ENCODE results near the gene TMC1. TPM values are rescaled to one million over a fixed set of nuclear protein-coding genes. Genes with fewer than 3 reads are reported as not detected.

Gene TMC1
- polyA plus RNA-seq, 3 donors: 0.16 to 0.55 (median 0.40) TPM

DNA sequence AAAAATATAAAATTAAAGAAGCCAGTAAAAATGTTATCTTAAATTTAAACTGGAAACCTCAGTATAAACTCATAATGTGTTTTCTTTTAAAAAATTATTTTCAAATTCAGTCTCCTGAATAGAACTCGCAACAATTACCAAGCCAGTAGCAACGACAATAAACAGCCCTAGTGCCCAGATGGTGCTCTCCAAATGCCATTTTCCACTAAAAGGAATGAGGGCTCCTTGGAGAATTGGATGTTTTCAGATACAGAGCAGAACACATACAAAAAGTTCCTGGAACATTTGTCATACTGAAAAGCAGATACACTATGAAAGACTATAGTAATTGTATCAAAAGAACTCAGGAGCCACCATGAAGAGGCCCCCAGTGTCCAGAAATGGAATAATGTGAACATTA, 97.4 kb downstream of the TMC1 start:
- H3K27me3 Mint-ChIP-seq (ENCODE audit: low read depth in 3 of 3): peaks cover 0 to 3% (median 2%) of the 10 kb centered on the region in 3 donors
- no peaks in the 10 kb centered on the region for H3K36me3 Mint-ChIP-seq
- no CpG with 5 or more reads among the region's 2 CpGs for WGBS (ENCODE audit: insufficient coverage)
- Histone ChIP-seq H3K27me3 (ENCODE audit: control insufficient read depth in 2 of 2, insufficient read depth in 2 of 2, low read length in 2 of 2) (no peaks in the 10 kb centered on the region), H3K36me3 (replicated peaks in 1 of 2; ENCODE audit: control insufficient read depth in 1 of 2, insufficient read depth in 2 of 2, low read length in 2 of 2) (no peaks in the 10 kb centered on the region), H3K4me1 (ENCODE audit: control insufficient read depth in 1 of 2, insufficient read depth in 2 of 2, low read length in 2 of 2) (no peaks in the 10 kb centered on the region), H3K4me2 (replicated peaks; ENCODE audit: extremely low read depth, low read length, poor library complexity, severe bottlenecking) (no peak overlapping the region), H3K9me3 (replicated peaks in 1 of 2; ENCODE audit: control insufficient read depth in 1 of 2, insufficient read depth in 1 of 2, low read length in 2 of 2) (no peaks in the 10 kb centered on the region), H4K20me1 (ENCODE audit: insufficient read depth, low read length) (no peaks in the 10 kb centered on the region), H2AFZ (ENCODE audit: insufficient read depth, low read depth, low read length, poor library complexity, severe bottlenecking) (no peak overlapping the region), H3K79me2 (ENCODE audit: insufficient read depth, low read length) (no peaks in the 10 kb centered on the region), H3K9ac (ENCODE audit: insufficient read depth, low read length, poor library complexity, severe bottlenecking) (no peak overlapping the region), H3K27ac (ENCODE audit: low read depth in 1 of 2, low read length in 2 of 2) (no peak overlapping the region), H3K4me3 (replicated peaks in 1 of 3; ENCODE audit: low read depth in 2 of 3, low read length in 3 of 3) (no peak overlapping the region)
- no peaks in the 10 kb centered on the region for H3K4me1 Mint-ChIP-seq
- H3K4me3 Mint-ChIP-seq: no peak overlapping the region
- TF ChIP-seq, protein P1, sequence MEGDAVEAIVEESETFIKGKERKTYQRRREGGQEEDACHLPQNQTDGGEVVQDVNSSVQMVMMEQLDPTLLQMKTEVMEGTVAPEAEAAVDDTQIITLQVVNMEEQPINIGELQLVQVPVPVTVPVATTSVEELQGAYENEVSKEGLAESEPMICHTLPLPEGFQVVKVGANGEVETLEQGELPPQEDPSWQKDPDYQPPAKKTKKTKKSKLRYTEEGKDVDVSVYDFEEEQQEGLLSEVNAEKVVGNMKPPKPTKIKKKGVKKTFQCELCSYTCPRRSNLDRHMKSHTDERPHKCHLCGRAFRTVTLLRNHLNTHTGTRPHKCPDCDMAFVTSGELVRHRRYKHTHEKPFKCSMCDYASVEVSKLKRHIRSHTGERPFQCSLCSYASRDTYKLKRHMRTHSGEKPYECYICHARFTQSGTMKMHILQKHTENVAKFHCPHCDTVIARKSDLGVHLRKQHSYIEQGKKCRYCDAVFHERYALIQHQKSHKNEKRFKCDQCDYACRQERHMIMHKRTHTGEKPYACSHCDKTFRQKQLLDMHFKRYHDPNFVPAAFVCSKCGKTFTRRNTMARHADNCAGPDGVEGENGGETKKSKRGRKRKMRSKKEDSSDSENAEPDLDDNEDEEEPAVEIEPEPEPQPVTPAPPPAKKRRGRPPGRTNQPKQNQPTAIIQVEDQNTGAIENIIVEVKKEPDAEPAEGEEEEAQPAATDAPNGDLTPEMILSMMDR (IDR thresholded peaks at IDR 0.05): no peak
- H3K27ac Mint-ChIP-seq: no peak overlapping the region
- no peaks in the 10 kb centered on the region for H3K9me3 Mint-ChIP-seq
- intact Hi-C loops (cut with micrococcal nuclease): no loop called here
- DNase-seq: no peak

DNA sequence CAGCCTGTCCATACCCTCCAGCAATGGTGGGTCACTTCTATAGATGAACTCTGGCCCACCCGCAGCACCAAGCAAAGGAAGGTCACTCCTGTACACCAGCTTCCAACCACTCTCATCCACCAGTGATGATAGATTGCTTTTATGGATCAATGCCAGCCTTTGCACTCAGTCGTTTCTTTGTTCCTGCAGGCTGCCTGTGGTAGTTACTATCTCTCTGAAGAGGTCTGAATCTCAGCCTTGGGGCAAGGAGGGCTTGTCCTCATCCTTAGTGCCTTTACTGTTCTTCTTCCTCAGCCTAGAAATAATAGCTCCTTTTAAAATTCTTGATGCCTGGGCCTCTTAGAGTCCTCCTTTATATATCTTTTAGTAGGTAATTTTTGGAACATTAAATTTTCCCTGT, 100.8 kb downstream of the TMC1 start:
- WGBS (ENCODE audit: insufficient coverage): no CpG with 5 or more reads among the region's 2 CpGs
- TF ChIP-seq, protein P1 (IDR thresholded peaks at IDR 0.05): no peak
- H3K27ac Mint-ChIP-seq: no peak overlapping the region
- H3K36me3 Mint-ChIP-seq: no peaks in the 10 kb centered on the region
- peaks cover 0 to 3% (median 0%) of the 10 kb centered on the region in 7 donors for H3K9me3 Mint-ChIP-seq
- Histone ChIP-seq H3K36me3 (replicated peaks in 1 of 2; ENCODE audit: control insufficient read depth in 1 of 2, insufficient read depth in 2 of 2, low read length in 2 of 2) (no peaks in the 10 kb centered on the region), H3K4me1 (ENCODE audit: control insufficient read depth in 1 of 2, insufficient read depth in 2 of 2, low read length in 2 of 2) (no peaks in the 10 kb centered on the region), H3K4me3 (replicated peaks in 1 of 3; ENCODE audit: low read depth in 2 of 3, low read length in 3 of 3) (no peak overlapping the region), H3K9me3 (replicated peaks in 1 of 2; ENCODE audit: control insufficient read depth in 1 of 2, insufficient read depth in 1 of 2, low read length in 2 of 2) (no peaks in the 10 kb centered on the region), H4K20me1 (ENCODE audit: insufficient read depth, low read length) (no peaks in the 10 kb centered on the region), H3K27ac (ENCODE audit: low read depth in 1 of 2, low read length in 2 of 2) (no peak overlapping the region), H3K4me2 (replicated peaks; ENCODE audit: extremely low read depth, low read length, poor library complexity, severe bottlenecking) (no peak overlapping the region), H3K9ac (ENCODE audit: insufficient read depth, low read length, poor library complexity, severe bottlenecking) (no peak overlapping the region), H2AFZ (ENCODE audit: insufficient read depth, low read depth, low read length, poor library complexity, severe bottlenecking) (no peak overlapping the region), H3K27me3 (ENCODE audit: control insufficient read depth in 2 of 2, insufficient read depth in 2 of 2, low read length in 2 of 2) (no peaks in the 10 kb centered on the region), H3K79me2 (ENCODE audit: insufficient read depth, low read length) (no peaks in the 10 kb centered on the region)
- intact Hi-C loops (cut with micrococcal nuclease): no loop called here
- H3K4me1 Mint-ChIP-seq: no peaks in the 10 kb centered on the region
- DNase-seq: no peak
- peaks cover 0 to 8% (median 0%) of the 10 kb centered on the region in 3 donors for H3K27me3 Mint-ChIP-seq (ENCODE audit: low read depth in 3 of 3)
- H3K4me3 Mint-ChIP-seq: no peak overlapping the region
